NOMO-1 (cell line): ENCODE measurements around the gene DISC1.

Experiments used
- DNase-seq, 2 experiments: peaks; one replicate each; lab custom pipeline; 2025; ENCODE audit not compliant: unreplicated experiment in 2 of 2; lab: John Stamatoyannopoulos, UW

Gene DISC1

GRCh38 chr1:232057217-232057895 is 430.8 kb downstream of the DISC1 start:
- no peak for DNase-seq

GRCh38 chr1:232057896-232058274 is 431.3 kb downstream of the DISC1 start:
- DNase-seq: no peak

GRCh38 chr1:232059726-232060374 is 433.3 kb downstream of the DISC1 start:
- no peak for DNase-seq

DNA sequence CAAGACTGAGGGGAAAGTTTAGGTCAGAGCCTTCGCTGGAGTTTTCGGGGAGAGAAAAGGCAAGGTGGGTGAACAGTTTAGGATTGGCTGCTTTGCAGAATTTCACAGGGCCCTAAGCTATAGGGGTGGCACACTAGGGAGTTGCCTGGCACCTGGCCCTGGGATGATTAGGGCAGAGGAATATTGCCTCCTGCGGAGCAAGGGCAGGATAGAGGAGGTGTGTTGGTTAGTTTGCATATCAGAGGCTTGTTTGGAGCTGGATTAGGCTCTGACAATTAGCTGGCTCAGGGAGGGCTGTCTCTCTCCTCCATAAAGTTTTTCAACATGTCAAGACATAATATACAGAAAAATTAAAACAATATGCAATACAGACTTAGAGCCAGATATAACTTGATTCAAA is 436.4 kb downstream of the DISC1 start:
- no peak for DNase-seq

DNA sequence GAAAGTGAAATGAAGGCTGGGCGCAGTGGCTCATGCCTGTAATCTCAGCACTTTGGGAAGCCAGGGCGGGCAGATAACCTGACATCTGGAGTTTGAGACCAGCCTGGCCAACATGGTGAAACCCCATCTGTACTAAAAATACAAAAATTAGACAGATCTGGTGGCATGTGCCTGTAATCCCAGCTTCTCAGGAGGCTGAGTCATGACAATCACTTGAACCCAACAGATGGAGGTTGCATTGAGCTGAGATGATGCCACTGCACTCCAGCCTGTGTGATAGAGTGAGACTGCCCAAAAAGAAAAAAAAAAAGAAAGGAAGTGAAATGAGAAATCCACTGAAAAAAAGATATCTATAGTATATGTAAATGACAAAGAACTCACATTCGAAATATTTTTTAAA is 439.9 kb downstream of the DISC1 start:
- DNase-seq: no peak

DNA sequence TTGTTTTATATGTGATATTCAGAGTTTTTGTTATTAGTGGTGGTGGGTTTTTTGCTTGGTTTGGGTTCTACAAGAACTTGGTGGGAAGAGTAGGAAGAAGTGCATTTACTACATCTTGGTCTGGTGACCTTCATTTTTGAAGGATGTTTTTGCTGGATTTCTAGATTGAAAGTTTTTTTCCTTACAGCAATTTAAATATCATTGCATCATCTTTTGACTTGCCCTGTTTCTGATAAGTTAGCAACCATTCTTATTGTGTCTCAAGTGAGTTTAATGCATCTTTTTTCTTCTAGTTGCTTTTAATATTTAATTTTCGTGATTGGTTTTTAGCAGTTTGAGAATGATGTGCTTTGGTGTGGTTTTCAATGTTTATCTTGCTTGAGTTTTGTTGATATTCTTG is 447.7 kb downstream of the DISC1 start:
- DNase-seq: no peak

DNA sequence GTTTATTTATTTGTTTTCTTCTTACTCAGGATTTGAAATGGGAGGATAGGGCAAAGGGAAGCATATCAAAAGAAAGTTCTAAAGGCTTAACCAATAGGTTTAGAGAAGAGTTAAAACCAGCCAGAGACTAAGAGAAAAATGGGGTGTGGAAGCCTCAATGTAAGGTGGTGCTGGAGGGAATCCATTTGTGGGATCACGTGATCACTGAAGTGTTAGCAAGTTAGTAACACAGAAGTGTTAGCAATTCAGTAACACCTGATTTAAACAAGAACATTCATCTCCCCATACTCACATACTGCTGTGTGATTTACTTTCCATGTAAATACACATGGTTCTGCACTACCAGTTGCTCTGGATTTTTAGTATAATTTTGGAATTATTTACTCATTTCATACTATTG is 451.2 kb downstream of the DISC1 start:
- no peak for DNase-seq

DNA sequence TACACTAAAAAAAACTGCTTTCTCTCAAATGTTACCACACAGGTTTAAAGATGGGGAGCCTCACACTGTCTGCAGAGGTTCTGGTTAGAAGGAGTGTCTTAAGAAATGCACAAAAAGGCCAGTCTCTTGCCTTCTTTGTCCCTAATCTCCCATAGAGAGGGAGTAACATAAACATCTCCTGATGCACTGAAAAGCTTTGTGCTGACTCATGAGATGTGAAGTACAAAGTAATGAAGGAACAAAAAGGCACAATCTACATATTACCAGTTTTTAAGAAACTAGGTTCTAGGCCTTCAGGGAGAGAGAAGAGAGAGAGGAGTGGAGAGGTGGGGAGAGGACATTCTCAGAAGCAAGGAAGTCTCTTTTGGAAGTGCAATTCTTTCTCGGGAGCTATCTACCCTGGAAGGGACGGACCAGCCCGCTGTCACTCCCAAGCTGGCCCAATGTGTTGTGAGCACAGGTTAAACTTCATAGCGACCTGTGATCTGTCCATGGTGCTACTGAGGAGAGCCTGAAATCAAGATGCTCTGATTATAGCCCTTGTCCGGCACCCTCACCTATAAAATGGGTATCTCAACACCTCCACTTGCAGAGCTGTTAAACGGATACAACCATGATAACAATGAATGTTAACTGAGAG is 458.1 kb downstream of the DISC1 start:
- DNase-seq: no peak

DNA sequence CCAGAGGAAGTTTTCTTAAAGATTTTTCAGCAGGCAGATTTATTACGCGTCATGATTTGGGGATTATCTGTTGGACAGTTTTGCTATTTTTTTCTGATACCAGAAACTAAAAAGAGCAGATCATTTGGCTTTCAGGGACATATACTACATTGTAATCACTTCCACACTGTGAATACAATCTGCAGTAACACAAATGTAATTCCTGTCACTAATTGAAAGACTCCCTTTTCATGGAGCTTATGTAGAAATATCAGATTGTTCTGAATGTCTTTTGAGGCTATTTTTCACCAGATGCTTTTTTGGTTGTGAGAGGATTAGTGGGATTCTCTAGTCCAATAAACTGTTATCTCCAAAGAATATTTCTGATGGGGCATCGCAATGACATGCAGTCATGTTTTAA is 464.2 kb downstream of the DISC1 start:
- no peak for DNase-seq
